Activated naive CD4-positive, alpha-beta T cell treated with anti-CD3 and anti-CD28 coated beads, Interleukin-2, amount 50 U/mL, for 72 hours (primary cell): ENCODE data around the gene RGPD3. TPM values are rescaled to one million over a fixed set of nuclear protein-coding genes. Genes with fewer than 3 reads are reported as not detected.
A peak's percentile ranks its signal among the peaks of the same experiment; 100 is the strongest.
"Not testable (repeated sequence)": the region's sequence is repeated elsewhere in the genome, so short reads cannot be mapped to it uniquely, and the experiment has no call there.

Source experiments
- ATAC-seq, 2 donors: fragments of 150-1000 bp; cut with Tn5 transposase; 2 replicates each; pipeline ENCODE4 v1.10.0; 2021; ENCODE audit warnings: mild to moderate bottlenecking in 2 of 2, moderate library complexity in 2 of 2
- DNase-seq, 2 donors: peaks; one replicate each; pipeline ENCODE4 v3.0.0; 2021 to 2022; ENCODE audit warnings: low spot score in 2 of 2
- H3K27ac Mint-ChIP-seq, 2 donors: one replicate each; pipeline ENCODE4 v1.8.0; 2022; ENCODE audit warnings: mild to moderate bottlenecking in 2 of 2, mixed read lengths in 2 of 2
- H3K36me3 Mint-ChIP-seq, 2 donors: one replicate each; pipeline ENCODE4 v1.8.0; 2022; ENCODE audit warnings: mixed read lengths in 2 of 2
- H3K9me3 Mint-ChIP-seq, 2 donors: one replicate each; pipeline ENCODE4 v1.8.0; 2022; ENCODE audit warnings: mixed read lengths in 2 of 2
- total RNA-seq, 2 donors: library from RNA; stranded (reverse); gene quantifications; one replicate each; pipeline ENCODE4 v1.2.3, GENCODE V29; 2022

RGPD3 gene
- total RNA-seq, 2 donors from 2014 or later = 0.48 TPM; not detected in 1

DNA sequence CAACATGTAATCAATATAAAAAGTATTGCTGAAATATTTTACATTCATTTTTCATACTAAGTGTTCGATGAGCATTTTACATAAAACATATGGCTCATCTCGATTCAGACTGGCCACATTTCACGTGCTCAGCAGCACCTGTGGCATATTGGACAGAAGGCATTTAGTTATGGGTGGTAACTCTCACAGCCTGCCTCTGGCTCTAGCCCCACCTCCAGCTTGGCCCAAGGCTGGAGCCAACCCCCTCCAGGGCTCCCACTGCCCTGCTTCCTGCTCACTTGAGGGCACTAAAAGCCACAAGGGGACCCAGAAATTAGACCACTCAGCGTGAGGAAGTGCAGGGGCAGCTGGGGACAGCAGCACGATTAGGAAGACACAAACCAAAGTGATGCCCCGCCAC lies 24.2 kb upstream of the RGPD3 start:
- not testable (repeated sequence) for H3K36me3 Mint-ChIP-seq, H3K9me3 Mint-ChIP-seq, ATAC-seq, H3K27ac Mint-ChIP-seq, DNase-seq

DNA sequence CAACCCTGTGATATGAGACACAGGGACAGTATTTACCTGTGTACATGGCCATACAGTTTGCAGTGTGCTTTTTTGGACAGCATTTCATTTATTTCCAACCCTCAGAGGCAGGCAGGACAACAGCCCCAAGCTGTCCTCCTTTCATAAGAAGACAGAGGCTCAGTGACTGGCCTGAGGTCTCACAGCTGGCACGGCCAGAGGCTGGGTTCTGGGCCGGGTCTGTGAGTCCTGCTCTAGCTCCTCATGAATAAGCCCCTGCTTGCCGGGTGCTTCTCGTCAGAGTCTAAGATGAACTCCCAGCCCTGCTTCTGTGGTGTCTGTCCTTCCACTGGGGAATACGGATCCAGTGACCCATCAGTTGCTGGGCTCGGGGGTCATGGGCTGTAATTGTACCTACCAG lies 21.5 kb upstream of the RGPD3 start:
- not testable (repeated sequence) for H3K9me3 Mint-ChIP-seq, DNase-seq, H3K27ac Mint-ChIP-seq, ATAC-seq, H3K36me3 Mint-ChIP-seq

DNA sequence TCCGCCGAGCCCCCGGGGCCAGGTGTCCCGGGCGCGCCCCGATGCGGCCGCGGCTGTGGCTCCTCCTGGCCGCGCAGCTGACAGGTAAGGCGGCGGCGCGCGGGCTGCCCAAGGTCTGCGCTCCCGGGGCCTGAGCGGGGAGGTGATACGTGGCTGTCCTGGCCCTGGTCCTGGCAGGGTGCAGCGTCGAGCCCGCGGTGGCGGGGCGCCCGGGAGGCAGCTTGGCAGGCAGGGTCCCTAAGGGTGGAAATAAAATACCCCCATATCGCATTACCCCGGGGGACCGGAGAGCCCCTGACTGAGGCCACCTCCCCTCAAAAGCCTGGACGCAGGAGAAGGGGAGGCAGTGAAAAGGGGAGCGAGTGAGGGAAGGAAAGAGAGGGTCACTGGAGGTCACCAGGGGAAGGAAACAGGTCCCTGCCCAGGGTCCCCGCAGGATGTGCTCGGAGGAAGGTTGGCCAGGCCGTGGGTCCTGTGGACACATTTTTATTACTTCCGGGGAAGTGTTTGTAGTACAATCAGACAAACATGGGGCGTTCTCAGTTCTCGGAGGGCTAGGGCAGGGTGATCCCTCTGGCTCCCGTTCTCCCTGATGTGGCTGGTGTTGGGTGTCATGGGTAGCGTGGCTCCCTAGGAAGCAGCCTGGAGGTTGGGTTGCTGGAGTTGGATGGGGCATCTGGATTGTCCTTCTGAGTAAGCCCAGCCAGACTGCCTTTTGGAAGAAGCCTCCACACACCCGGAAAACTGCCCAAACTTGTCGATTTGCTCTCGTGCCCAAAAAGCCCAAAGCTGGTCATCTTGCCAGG lies 19.4 kb upstream of the RGPD3 start:
- not testable (repeated sequence) for DNase-seq, H3K9me3 Mint-ChIP-seq, H3K36me3 Mint-ChIP-seq, H3K27ac Mint-ChIP-seq
- peak in 1 of 2 donors; percentile 41 for ATAC-seq

DNA sequence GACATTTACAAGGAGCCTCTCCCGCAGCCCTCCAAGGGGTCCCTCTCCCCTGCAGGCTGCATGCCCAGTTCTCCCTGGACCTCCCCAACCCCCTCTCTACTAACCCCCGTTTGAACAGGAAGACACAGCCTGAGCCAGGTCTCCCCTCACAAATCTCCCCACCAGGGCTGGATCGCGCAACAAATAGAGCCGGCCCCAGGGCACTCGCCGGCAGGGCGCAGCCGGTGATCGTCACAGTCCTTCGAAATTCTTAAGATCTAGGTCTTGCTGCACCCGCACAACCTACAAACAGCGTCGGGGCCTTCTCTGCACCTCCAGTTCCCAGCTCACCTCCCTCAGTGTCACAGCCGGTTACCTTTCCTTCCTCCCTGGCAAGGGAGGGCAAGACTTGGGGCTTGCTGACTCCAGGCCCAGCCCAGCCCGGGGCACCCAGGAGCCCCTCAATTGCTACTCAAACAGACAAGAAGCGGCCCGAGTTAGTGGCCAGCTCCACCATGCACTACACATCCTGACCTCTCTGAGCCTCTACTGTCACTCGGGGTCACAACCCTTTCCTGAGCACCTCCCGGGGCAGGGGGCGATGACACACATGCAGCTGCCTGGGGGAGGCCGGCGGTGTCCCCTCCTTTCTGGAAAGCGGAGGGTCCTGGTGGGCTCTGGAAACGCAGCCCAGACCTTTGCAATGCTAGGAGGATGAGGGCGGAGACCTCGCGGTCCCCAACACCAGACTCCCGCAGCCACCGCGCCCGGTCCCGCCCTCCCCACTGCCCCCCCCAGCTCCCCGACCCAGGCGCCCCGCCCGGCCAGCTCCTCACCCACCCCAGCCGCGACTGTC lies 18.6 kb upstream of the RGPD3 start, which contains the start of gene CD8B2:
Gene CD8B2, plus strand, starts transcription at position 814 of the 835 bp plus-strand sequence. CDS start 63 bp downstream, outside the sequence.
- not testable (repeated sequence) for H3K9me3 Mint-ChIP-seq, H3K36me3 Mint-ChIP-seq, DNase-seq, H3K27ac Mint-ChIP-seq
- peak in 1 of 2 donors; percentile 44 for ATAC-seq

DNA sequence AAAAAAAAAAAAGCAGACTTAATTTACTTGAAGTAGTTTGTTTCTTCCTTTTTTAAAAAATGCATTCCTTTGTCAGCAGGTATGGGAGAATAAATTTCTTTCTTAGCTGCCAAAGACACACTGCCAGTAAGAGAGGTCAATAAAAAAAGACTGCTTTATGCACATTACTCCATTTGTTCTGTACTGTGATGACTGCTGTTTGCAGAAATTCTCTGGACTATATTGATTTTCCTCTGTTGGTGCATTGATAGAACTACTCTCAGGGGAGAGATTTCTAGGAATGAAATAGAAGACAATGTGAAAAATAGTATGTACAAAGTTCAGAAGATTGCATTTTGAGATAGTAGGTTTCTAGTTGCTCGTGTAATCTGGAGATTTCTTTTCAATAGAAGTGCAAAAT lies 11.3 kb upstream of the RGPD3 start:
- not testable (repeated sequence) for H3K9me3 Mint-ChIP-seq, DNase-seq, H3K27ac Mint-ChIP-seq, ATAC-seq, H3K36me3 Mint-ChIP-seq

DNA sequence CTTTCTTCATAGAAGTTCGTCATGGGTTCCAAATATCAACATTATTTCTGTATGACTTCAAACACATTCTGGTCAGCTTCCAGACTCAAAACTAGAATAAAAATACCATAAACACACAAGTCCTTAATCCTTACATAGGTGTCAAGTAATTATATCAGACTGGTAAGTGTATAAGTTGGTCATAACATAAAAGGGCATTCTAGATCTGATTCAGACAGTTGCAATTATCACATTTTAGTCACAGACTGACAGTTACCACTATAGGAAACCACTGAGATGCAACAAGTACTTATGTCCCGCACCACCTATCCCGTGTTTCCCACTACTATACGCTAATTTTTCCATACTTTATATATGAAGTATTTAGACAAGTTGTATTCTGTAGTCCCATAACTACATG lies 9.4 kb upstream of the RGPD3 start:
- not testable (repeated sequence) for H3K9me3 Mint-ChIP-seq, H3K36me3 Mint-ChIP-seq, H3K27ac Mint-ChIP-seq, DNase-seq
- ATAC-seq = peak; percentile 58 to 84

DNA sequence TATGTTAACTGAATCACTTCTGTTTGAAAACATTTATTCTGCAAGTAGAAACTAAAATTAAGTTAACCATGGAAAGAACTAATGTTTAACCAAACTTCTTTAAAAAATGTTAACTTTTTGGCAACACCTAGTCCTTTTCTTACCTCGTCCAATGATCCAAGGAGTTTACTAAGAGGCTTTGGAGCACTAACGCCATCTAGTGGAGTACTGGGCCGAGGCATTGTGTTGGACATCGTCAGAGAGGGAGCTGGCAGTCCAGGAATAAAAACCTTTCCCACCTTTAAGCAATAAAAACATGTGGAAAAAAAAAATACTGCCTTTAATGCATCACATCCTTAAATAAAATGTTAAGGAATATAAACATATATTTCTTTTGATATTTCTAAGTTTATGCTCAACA lies 2.4 kb upstream of the RGPD3 start:
- ATAC-seq (peak; percentile 58 to 64), DNase-seq (peak in 1 of 2 donors; percentile 46)
- H3K36me3 Mint-ChIP-seq, H3K9me3 Mint-ChIP-seq, H3K27ac Mint-ChIP-seq: not testable (repeated sequence)

DNA sequence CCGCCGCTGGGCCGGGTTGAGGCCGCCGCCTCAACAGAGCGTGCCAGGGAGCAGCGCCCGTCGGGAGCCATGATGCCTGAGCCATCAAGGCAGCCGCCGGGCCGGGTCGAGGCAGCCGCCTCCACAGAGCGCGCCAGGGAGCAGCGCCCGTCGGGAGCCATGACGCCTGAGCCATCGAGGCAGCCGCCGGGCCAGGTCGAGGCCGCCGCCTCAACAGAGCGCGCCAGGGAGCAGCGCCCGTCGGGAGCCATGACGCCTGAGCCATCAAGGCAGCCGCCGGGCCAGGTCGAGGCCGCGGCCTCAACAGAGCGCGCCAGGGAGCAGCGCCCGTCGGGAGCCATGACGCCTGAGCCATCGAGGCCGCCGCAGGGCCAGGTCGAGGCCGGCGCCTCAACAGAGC lies 697 bp downstream of the RGPD3 start:
- not testable (repeated sequence) for H3K27ac Mint-ChIP-seq, H3K36me3 Mint-ChIP-seq, H3K9me3 Mint-ChIP-seq, ATAC-seq, DNase-seq

DNA sequence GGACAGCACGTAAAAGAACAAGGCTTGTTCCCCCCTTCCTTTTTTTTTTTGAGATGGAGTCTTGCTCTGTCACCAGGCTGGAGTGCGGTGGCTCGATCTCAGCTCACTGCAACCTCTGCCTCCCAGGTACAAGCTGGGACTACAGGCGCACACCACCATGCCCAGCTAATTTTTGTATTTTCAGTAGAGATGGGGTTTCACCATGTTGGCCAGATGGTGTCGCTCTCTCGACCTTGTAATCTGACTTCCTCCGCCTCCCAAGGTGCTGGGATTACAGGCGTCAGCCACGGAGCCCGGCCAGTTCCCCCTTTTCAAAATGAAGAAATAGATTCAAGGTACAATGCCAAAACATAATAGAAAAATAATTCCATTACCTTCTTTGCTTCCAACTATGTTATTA lies 6.3 kb downstream of the RGPD3 start:
- not testable (repeated sequence) for H3K9me3 Mint-ChIP-seq, H3K27ac Mint-ChIP-seq, H3K36me3 Mint-ChIP-seq
- DNase-seq = peak in 1 of 2 donors; percentile 11
- peak; percentile 40 to 44 for ATAC-seq

DNA sequence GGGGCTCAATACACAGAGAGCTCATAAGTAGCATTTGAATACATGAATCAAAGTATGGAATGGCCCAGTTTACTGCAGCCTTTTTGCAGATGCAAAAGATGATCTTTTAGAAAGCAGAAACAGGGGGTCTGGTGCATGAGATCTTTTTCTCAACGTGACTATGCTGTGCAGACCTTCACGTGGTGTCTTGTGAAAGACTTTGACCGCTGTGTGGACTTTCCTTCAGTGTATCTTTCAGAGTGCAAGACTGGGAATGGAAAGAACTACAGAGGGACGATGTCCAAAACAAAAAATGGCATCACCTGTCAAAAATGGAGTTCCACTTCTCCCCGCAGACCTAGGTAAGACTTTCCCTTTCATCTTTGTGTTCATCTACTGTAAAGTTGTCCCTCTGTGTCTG lies 77.5 kb downstream of the RGPD3 start:
- DNase-seq = not testable (repeated sequence)

DNA sequence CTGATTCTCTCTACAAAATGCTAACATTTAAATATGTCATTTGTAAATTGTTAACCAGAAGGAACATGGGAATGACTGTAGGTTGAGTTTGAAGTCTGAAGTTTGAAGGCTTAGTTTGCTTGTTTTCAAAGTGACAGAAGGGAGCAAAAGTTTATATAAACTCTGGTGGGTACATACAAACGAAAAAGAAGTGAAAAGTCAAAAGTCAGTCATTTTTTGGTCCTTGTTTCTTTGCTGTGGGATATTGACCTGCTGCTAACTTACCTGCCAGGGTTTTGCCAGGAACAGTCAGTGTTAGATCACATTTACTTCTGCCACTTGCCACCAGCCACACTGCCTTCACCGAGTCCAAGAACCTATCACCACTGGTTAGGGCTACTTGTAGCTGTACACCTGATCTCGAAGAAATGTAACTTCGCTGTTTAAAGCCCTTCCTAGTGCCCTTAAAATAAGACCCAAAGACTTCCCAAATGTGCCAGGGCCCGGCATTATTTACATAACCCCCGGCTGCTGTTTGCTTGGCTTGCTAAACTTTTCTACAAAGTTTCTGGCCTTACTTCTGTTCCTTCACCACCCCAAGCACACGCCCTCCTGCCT lies 79.3 kb downstream of the RGPD3 start:
- H3K27ac Mint-ChIP-seq, H3K36me3 Mint-ChIP-seq, H3K9me3 Mint-ChIP-seq, ATAC-seq, DNase-seq: not testable (repeated sequence)

More for the DNA sequence above, 77.5 kb downstream of the RGPD3 start:
- not testable (repeated sequence) for H3K27ac Mint-ChIP-seq, H3K36me3 Mint-ChIP-seq, H3K9me3 Mint-ChIP-seq, ATAC-seq

DNA sequence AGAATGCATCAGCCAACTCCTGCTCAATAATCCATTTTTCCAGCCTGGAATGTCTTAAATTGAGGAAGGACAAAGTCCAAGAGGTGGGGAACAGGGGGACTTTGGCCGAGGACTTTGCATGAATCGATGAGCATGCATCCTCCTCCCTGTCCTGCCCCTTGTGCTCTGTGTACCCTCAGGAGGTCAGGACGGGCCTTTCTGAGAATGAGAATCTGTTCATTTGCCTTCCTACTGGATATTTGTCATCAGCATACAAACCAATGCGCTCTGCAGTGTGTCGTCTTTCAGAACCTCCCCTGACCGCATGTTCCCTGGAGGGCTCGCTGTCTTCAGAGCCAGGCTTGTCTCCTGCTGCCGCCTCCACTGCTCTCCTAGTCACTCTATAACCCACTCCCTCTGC lies 83.7 kb downstream of the RGPD3 start:
- H3K27ac Mint-ChIP-seq, DNase-seq, H3K9me3 Mint-ChIP-seq, ATAC-seq, H3K36me3 Mint-ChIP-seq: not testable (repeated sequence)

DNA sequence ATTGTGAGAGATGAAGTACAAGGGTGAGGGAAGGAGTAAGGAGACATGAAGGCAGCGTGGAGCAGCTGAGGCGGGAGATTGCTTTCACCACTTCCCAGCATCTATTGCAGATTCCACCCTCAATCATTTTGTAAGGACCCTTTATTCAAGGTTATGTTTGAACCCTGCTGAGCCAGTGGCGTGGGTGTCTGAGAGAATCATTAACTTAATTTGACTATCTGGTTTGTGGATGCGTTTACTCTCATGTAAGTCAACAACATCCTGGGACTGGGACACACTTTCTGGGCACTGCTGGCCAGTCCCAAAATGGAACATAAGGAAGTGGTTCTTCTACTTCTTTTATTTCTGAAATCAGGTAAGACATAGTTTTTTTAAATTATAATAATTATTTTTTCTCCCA lies 86.3 kb downstream of the RGPD3 start:
- not testable (repeated sequence) for ATAC-seq, DNase-seq, H3K36me3 Mint-ChIP-seq, H3K27ac Mint-ChIP-seq, H3K9me3 Mint-ChIP-seq

DNA sequence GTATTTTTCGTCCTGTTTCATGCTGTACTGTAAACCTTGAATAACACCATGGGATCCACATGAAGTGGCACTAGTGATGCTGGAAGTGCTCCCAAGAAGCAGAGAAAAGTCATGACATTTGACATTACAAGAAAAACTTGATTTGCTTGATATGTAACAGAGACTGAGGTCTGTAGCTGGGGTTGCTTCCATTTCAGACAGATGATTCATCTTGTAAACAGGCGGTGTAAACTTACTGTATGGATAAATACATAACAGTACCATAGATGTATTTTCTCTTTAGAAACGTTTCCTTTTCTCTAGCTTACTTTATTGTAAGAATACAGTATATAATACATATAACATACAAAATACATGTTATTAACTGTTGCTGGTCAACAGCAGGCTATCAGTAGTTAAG lies 88.6 kb downstream of the RGPD3 start:
- H3K9me3 Mint-ChIP-seq, H3K27ac Mint-ChIP-seq: not testable (repeated sequence)

DNA sequence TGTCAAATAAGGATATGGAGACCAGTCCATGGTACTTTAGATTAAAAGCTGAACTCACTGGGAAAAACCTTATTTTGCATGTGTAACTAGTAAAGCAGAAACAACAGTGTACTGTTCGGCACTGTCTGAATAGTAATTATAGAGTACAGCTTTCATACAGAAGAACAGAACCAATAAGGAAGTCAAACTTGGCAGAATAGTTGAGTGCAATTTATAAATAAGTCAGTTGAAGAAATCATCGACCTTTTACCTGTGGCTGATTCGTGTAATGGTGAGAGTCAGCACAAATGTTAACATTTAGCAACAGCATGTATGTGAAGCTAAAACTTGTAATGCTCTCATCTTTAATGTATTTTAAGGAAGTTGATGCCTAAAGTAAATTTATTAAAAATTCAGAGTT lies 99.0 kb downstream of the RGPD3 start:
- DNase-seq, H3K27ac Mint-ChIP-seq, H3K9me3 Mint-ChIP-seq, ATAC-seq, H3K36me3 Mint-ChIP-seq: not testable (repeated sequence)

More for the DNA sequence above, 88.6 kb downstream of the RGPD3 start:
- DNase-seq, H3K36me3 Mint-ChIP-seq, ATAC-seq: not testable (repeated sequence)

DNA sequence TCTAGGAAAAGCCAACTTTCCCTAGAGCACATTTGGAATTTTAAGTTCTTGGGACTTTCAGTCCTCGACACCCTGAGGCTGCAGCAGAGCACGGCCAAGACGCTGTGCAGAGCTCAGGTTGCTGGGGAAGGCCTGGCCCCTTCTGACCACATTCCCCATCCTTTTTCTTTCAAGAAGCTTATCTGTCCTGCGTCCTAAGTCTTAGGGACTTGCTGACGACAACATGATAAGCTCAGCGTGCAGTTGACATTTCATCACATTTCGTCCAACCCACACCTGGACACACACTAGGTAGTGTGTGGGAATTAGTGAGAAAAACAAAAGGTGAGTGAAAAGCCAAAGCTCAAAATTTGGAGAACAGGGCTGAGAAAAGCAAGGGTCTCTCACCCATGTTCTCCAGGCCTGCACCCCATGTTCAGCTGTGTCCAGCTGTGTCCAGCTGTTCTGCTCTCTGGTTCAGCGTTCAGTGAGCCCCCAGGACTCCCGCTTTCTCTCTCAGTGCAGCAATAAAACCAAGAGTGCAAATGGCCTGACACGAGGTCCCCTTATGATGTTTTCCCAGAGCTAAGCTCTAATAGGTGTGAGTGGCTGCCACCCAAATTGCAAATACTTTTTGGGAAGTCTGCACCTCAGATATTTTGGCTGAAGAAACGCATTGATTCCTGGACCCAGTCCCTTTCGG lies 101.9 kb downstream of the RGPD3 start:
- DNase-seq (no peak), ATAC-seq (no peak)
- H3K27ac Mint-ChIP-seq = no peak overlapping the region
- H3K36me3 Mint-ChIP-seq = no peaks in the 10 kb centered on the region
- H3K9me3 Mint-ChIP-seq = no peaks in the 10 kb centered on the region
